ENCODE results near the gene CAMK2B. TPM values are rescaled to one million over a fixed set of nuclear protein-coding genes. Genes with fewer than 3 reads are reported as not detected.

Gene CAMK2B
- total and polyA plus RNA-seq, 2 experiments from 2014 or later: not detected

DNA sequence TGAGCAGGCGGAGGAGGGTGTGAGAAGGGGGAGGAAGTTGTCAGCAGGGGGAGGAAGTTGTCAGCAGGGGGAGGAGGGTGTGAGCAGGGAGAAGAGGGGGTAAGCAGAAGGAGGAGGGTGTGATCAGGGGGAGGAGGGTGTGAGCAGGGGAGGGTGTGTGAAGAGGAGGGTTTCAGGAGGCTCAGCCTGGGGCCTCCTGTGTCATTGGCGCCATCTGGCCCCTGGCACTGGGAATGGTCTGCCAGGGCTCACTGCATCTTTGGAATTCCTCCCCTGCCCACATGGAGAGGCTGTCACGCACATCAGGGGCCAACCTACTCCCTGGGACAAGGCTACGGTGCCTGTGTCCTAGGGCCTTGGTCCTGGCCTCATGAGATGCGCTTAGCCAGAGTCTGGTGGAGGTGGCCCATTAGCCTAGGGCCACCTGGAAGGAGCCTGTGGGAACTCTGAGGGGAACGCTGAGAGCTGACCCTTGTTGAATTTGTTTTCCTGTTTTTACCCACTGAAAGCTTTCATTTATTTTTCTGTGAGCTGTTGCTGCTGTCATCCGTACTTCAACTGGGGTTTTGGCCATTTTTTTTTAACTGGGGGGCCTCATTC is 18.0 kb downstream of the CAMK2B start:
- H3K4me1 Mint-ChIP-seq: no peaks in the 10 kb centered on the region
- no peaks in the 10 kb centered on the region for H4K20me1 ChIP-seq (replicated peaks; ENCODE audit: insufficient read depth)
- TF ChIP-seq CTCF (conservative IDR thresholded peaks at IDR 0.05; ENCODE audit: low read depth in 2 of 2) (peak; percentile 22 to 66; a peak in 2 of 4 replicates), NANOG (IDR thresholded peaks at IDR 0.05; ENCODE audit: borderline replicate concordance) (no peak)
- H3K27me3 Mint-ChIP-seq (ENCODE audit: insufficient read depth, low read depth, poor library complexity): peaks cover 28% of the 10 kb centered on the region
- no peaks in the 10 kb centered on the region for H3F3A ChIP-seq (replicated peaks; ENCODE audit: low read depth)
- H3K4me3 Mint-ChIP-seq: no peak overlapping the region
- no peaks in the 10 kb centered on the region for H3K79me2 ChIP-seq (replicated peaks; ENCODE audit: insufficient read depth)
- H3K9me3 Mint-ChIP-seq: no peaks in the 10 kb centered on the region
- ATAC-seq: peak; percentile 55
- H3K36me3 ChIP-seq (ENCODE audit: insufficient read depth): no peaks in the 10 kb centered on the region
- no peak overlapping the region for H3K27ac Mint-ChIP-seq
- H3K4me2 ChIP-seq: no peak overlapping the region
- H3K27ac ChIP-seq (ENCODE audit: low read depth): no peak overlapping the region
- no peak overlapping the region for H3K4me3 ChIP-seq
- DNase-seq (ENCODE audit: low spot score): peak; percentile 62
- H2AFZ ChIP-seq: no peak overlapping the region
- no peaks in the 10 kb centered on the region for H3K9me2 ChIP-seq (ENCODE audit: insufficient read depth)
- H3K27me3 ChIP-seq (ENCODE audit: insufficient read depth): peaks cover 39% of the 10 kb centered on the region
- no peaks in the 10 kb centered on the region for H3K4me1 ChIP-seq (ENCODE audit: insufficient read depth)
- H3K36me3 Mint-ChIP-seq (ENCODE audit: low read depth): no peaks in the 10 kb centered on the region

DNA sequence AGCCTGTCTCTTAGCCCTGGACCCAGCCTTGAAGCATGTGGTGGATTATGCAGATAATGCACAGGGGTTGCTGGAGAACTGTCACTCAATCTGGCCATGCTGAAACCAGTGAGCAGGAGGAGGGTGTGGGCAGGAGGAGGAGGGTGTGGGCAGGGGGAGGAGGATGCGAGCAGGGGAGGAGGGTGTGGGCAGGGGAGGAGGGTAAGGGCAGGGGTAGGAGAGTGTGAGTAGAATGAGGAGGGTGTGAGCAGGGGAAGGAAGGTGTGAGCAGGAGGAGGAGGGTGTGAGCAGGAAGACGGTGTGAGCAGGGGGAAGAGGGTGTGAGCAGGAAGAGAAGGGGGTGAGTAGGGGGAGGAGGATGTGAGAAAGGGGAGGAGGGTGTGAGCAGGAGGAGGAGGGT is 18.8 kb downstream of the CAMK2B start:
- H3K4me1 Mint-ChIP-seq: no peaks in the 10 kb centered on the region
- no peaks in the 10 kb centered on the region for H3K36me3 Mint-ChIP-seq (ENCODE audit: low read depth)
- H2AFZ ChIP-seq: no peak overlapping the region
- H3K27ac ChIP-seq (ENCODE audit: low read depth): no peak overlapping the region
- H3K9me2 ChIP-seq (ENCODE audit: insufficient read depth): no peaks in the 10 kb centered on the region
- H3K27me3 ChIP-seq (ENCODE audit: insufficient read depth): peaks cover 39% of the 10 kb centered on the region
- peaks cover 3% of the 10 kb centered on the region; the same call in 1 of the 3 replicates for H3K9me3 Mint-ChIP-seq
- TF ChIP-seq STAT1 (IDR thresholded peaks at IDR 0.05; ENCODE audit: unreplicated experiment) (no peak), REST (IDR thresholded peaks at IDR 0.05; ENCODE audit: unreplicated experiment) (no peak), NANOG (IDR thresholded peaks at IDR 0.05; ENCODE audit: borderline replicate concordance) (no peak), EZH2phosphoT487 (IDR thresholded peaks at IDR 0.05; ENCODE audit: unreplicated experiment) (no peak), EZH2 (IDR thresholded peaks at IDR 0.05; ENCODE audit: low read depth, unreplicated experiment) (no peak), ETS1 (IDR thresholded peaks at IDR 0.05) (no peak), ZNF331 (CRISPR knock-in tag; IDR thresholded peaks at IDR 0.05; ENCODE audit: low read depth) (no peak), POLR2AphosphoS5 (IDR thresholded peaks at IDR 0.05; ENCODE audit: low read depth) (no peak), JUNB (IDR thresholded peaks at IDR 0.05; ENCODE audit: unreplicated experiment) (no peak), CREB1 (CRISPR knock-in tag; IDR thresholded peaks at IDR 0.05; ENCODE audit: low read depth) (no peak)
- no peak overlapping the region for H3K4me2 ChIP-seq
- no peak for DNase-seq (ENCODE audit: low spot score)
- no peak overlapping the region for H3K4me3 ChIP-seq
- H3F3A ChIP-seq (replicated peaks; ENCODE audit: low read depth): no peaks in the 10 kb centered on the region
- ATAC-seq: no peak
- peaks cover 24% of the 10 kb centered on the region for H3K27me3 Mint-ChIP-seq (ENCODE audit: insufficient read depth, low read depth, poor library complexity)
- no peaks in the 10 kb centered on the region for H3K79me2 ChIP-seq (replicated peaks; ENCODE audit: insufficient read depth)
- no peaks in the 10 kb centered on the region for H3K4me1 ChIP-seq (ENCODE audit: insufficient read depth)
- H3K36me3 ChIP-seq (ENCODE audit: insufficient read depth): no peaks in the 10 kb centered on the region
- H3K27ac Mint-ChIP-seq: no peak overlapping the region
- no peak overlapping the region for H3K4me3 Mint-ChIP-seq
- H4K20me1 ChIP-seq (replicated peaks; ENCODE audit: insufficient read depth): no peaks in the 10 kb centered on the region

Measured in GM23338 (cell line).